ENCODE measurements around the gene KNDC1. TPM values are rescaled to one million over a fixed set of nuclear protein-coding genes. Genes with fewer than 3 reads are reported as not detected.

Gene KNDC1
- polyA plus RNA-seq, 1 experiment: 1.0 TPM

DNA sequence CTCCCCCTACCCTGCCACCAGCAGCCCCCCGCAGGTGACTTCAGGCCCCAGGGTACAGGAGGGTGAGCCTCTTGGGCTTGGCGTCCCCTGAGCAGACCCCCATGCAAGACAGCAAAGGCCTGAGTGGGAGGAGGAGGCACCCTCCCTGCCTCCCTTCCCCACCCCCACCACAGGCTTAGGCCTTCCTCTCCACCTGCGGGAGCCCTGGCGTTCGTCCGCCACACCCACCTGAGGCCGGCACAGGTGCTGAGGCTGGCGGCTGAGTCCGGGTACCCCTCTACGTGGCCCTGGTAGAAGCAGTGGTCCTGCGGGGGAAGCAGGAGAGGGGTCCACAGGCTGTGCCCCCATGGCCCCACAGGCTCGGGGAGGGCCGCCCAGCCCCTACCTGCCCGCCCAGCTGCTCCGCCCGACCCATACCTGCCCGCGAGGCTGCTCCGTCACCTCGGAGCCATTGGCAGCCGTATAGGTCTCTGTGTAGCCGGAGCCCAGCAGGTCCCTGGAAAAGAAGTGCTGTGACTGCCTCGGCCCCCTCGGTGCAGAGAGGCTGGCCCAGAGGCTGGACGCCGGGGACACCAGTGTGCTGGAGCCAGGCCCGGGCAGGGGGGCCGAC, 113.6 kb downstream of the KNDC1 start:
- TF ChIP-seq, protein P1, sequence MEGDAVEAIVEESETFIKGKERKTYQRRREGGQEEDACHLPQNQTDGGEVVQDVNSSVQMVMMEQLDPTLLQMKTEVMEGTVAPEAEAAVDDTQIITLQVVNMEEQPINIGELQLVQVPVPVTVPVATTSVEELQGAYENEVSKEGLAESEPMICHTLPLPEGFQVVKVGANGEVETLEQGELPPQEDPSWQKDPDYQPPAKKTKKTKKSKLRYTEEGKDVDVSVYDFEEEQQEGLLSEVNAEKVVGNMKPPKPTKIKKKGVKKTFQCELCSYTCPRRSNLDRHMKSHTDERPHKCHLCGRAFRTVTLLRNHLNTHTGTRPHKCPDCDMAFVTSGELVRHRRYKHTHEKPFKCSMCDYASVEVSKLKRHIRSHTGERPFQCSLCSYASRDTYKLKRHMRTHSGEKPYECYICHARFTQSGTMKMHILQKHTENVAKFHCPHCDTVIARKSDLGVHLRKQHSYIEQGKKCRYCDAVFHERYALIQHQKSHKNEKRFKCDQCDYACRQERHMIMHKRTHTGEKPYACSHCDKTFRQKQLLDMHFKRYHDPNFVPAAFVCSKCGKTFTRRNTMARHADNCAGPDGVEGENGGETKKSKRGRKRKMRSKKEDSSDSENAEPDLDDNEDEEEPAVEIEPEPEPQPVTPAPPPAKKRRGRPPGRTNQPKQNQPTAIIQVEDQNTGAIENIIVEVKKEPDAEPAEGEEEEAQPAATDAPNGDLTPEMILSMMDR (IDR thresholded peaks at IDR 0.05; ENCODE audit: insufficient read depth, low read depth, low read length): no peak
- Histone ChIP-seq H3K27me3 (ENCODE audit: control insufficient read depth, insufficient read depth, low read length) (no peaks in the 10 kb centered on the region), H3K4me3 (ENCODE audit: low read depth, low read length) (no peak overlapping the region), H3K36me3 (ENCODE audit: control insufficient read depth, insufficient read depth, low read length) (no peaks in the 10 kb centered on the region; the same call in 1 of the 2 replicates)
- ChIA-PET CTCF (no interaction called here), POLR2A (no interaction called here)
- no peak for DNase-seq (ENCODE audit: low read depth)

DNA sequence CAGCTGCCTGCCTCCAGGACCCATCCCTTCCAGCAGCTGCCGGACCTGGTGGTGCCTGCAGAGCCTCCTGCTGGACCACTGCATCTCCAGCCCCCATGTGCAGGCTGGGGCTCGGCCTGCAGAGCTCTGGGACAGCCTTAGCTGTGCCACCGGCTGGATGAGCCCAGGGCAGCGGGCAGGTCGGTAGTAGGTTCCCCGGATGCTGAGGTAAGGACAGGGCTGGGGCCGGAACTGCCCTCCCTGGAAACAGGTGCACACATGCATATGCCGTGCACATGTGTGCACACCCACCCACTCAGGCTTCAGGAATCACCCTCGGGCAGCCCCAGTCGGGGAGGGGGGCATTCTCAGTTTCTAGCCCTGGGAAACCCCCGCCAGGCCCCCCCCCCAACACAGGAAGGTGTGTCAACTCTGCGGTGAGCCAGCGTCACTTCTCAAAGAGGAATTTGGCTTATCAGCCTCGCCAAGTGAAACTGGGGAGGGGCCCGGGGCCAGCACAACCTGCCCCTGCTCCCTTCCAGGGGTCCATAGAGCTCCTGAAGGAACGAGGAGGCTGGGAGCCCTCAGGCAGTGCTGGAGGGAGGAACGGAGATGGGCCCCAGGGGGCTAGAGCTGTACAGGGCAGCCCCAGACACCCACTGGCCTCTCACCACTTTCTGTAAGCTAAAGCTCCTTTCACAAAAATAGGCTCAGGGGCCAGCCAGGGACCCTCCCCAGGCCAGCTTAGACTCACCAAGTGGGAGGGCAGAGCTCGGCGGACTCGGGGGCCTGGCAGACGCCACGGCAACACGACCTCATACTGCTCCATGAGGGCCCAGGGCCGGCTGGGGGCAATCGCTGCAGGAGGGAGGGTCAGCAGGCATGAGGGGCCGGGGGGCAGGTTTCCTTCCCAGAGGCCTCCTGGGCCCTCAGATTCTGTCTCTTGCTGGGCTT, 115.0 kb downstream of the KNDC1 start:
- ChIA-PET CTCF (no interaction called here), POLR2A (no interaction called here)
- no peaks in the 10 kb centered on the region for H3K27me3 ChIP-seq (ENCODE audit: control insufficient read depth, insufficient read depth, low read length)
- TF ChIP-seq, protein P1 (IDR thresholded peaks at IDR 0.05; ENCODE audit: insufficient read depth, low read depth, low read length): no peak
- DNase-seq (ENCODE audit: low read depth): no peak
- H3K4me3 ChIP-seq (ENCODE audit: low read depth, low read length): no peak overlapping the region
- peaks cover 7% of the 10 kb centered on the region for H3K36me3 ChIP-seq (ENCODE audit: control insufficient read depth, insufficient read depth, low read length)

- no peak for DNase-seq (ENCODE audit: low read depth)
- POLR2A ChIA-PET: no interaction called here
- peaks cover 11% of the 10 kb centered on the region for H3K36me3 ChIP-seq (ENCODE audit: control insufficient read depth, insufficient read depth, low read length)
- CTCF ChIA-PET: interaction anchor here (1.1 kb wide), 1 partner anchor 54 kb away, joined by 3 read pairs; no protein-coding TSS in a partner anchor
- H3K27me3 ChIP-seq (ENCODE audit: control insufficient read depth, insufficient read depth, low read length): no peaks in the 10 kb centered on the region
- TF ChIP-seq, protein P1 (IDR thresholded peaks at IDR 0.05; ENCODE audit: insufficient read depth, low read depth, low read length): no peak
- H3K4me3 ChIP-seq (ENCODE audit: low read depth, low read length): no peak overlapping the region
Measured at GRCh38 chr10:133275684-133276092, 115.7 kb downstream of the KNDC1 start.

Other genes starting within 250 kb of the KNDC1 start
- 1.8 and 2.0 TPM in 2 replicates for gene CFAP46, start 217.6 kb upstream of the KNDC1 start, polyA plus RNA-seq (2011; rRNA removed)
- not detected in 2 replicates for gene ADGRA1, start 72.3 kb upstream of the KNDC1 start, polyA plus RNA-seq (2011; rRNA removed)
- not detected in 2 replicates for gene UTF1, start 70.0 kb downstream of the KNDC1 start, polyA plus RNA-seq (2011; rRNA removed)
- gene VENTX, start 77.6 kb downstream of the KNDC1 start, polyA plus RNA-seq (2011; rRNA removed): not detected in 2 replicates
- 0.53 and 0.77 TPM in 2 replicates for gene ADAM8, start 116.6 kb downstream of the KNDC1 start, polyA plus RNA-seq (2011; rRNA removed)
- 44.2 and 55.8 TPM in 2 replicates for gene TUBGCP2, start 148.7 kb downstream of the KNDC1 start, polyA plus RNA-seq (2011; rRNA removed)
- 29.3 and 32.9 TPM in 2 replicates for gene ZNF511, start 148.7 kb downstream of the KNDC1 start, polyA plus RNA-seq (2011; rRNA removed)
- gene CALY, start 176.7 kb downstream of the KNDC1 start, polyA plus RNA-seq (2011; rRNA removed): 0.31 and 0.91 TPM in 2 replicates
- not detected in 2 replicates for gene PRAP1, start 187.2 kb downstream of the KNDC1 start, polyA plus RNA-seq (2011; rRNA removed)
- gene FUOM, start 197.8 kb downstream of the KNDC1 start, polyA plus RNA-seq (2011; rRNA removed): 40.6 and 49.8 TPM in 2 replicates
- gene ECHS1, start 213.1 kb downstream of the KNDC1 start, polyA plus RNA-seq (2011; rRNA removed): 41.7 and 63.9 TPM in 2 replicates
- gene PAOX, start 219.0 kb downstream of the KNDC1 start, polyA plus RNA-seq (2011; rRNA removed): 3.5 and 4.5 TPM in 2 replicates
- 30.9 and 38.1 TPM in 2 replicates for gene MTG1, start 233.9 kb downstream of the KNDC1 start, polyA plus RNA-seq (2011; rRNA removed)